ENCODE data around the gene WDR11.

DNA sequence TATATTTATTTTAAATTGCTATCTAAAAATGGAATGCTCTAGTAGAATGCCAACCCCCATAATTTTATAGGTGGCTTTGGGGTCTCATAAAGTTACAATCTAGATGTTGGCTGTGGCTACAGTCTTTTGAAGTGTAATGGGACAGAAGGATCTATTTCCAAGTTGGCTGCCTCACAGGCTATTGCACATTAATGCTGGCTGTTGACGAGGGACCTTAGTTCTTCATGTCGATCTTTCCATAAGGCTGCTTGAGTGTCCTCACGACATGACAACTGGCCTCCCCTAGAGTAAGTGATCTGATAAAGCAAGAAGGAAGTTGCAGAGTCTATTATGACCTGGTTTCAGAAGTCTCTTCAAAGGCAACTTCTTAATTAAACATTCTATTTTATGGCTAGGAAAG, 36.3 kb downstream of the WDR11 start:
- TF ChIP-seq, protein P1, sequence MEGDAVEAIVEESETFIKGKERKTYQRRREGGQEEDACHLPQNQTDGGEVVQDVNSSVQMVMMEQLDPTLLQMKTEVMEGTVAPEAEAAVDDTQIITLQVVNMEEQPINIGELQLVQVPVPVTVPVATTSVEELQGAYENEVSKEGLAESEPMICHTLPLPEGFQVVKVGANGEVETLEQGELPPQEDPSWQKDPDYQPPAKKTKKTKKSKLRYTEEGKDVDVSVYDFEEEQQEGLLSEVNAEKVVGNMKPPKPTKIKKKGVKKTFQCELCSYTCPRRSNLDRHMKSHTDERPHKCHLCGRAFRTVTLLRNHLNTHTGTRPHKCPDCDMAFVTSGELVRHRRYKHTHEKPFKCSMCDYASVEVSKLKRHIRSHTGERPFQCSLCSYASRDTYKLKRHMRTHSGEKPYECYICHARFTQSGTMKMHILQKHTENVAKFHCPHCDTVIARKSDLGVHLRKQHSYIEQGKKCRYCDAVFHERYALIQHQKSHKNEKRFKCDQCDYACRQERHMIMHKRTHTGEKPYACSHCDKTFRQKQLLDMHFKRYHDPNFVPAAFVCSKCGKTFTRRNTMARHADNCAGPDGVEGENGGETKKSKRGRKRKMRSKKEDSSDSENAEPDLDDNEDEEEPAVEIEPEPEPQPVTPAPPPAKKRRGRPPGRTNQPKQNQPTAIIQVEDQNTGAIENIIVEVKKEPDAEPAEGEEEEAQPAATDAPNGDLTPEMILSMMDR (IDR thresholded peaks at IDR 0.05 in 2 of 3, conservative IDR thresholded peaks at IDR 0.05 in 1 of 3; ENCODE audit: borderline replicate concordance in 1 of 3, insufficient read depth in 1 of 3, low read depth in 2 of 3, low read length in 2 of 3), result no peak
- TF ChIP-seq EZH2 (IDR thresholded peaks at IDR 0.05) (no peak), POLR2A (IDR thresholded peaks at IDR 0.05; ENCODE audit: borderline replicate concordance, extremely low read depth, insufficient read depth, insufficient read length) (no peak), EZH2phosphoT487 (IDR thresholded peaks at IDR 0.05; ENCODE audit: borderline replicate concordance) (no peak), POLR2AphosphoS5 (IDR thresholded peaks at IDR 0.05; ENCODE audit: low read depth, low read length) (no peak), ZNF274 (IDR thresholded peaks at IDR 0.05; ENCODE audit: low read depth, low read length) (no peak), MAX (IDR thresholded peaks at IDR 0.05) (no peak), CBX3 (IDR thresholded peaks at IDR 0.05; ENCODE audit: low read depth) (no peak), TCF7L2 (IDR thresholded peaks at IDR 0.05; ENCODE audit: borderline replicate concordance, extremely low read depth, insufficient read depth, insufficient read length) (no peak), ZFX (IDR thresholded peaks at IDR 0.05) (no peak), EGR1 (IDR thresholded peaks at IDR 0.05; ENCODE audit: low read depth) (no peak), YY1 (IDR thresholded peaks at IDR 0.05; ENCODE audit: extremely low read depth, insufficient replicate concordance, low read depth, low read length) (no peak)
- TF ChIP-seq, protein P2, sequence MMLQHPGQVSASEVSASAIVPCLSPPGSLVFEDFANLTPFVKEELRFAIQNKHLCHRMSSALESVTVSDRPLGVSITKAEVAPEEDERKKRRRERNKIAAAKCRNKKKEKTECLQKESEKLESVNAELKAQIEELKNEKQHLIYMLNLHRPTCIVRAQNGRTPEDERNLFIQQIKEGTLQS (IDR thresholded peaks at IDR 0.05), result no peak

All from HCT116 (cell line).